Measurements from ENCODE around the gene OR10AG1. TPM values are rescaled to one million over a fixed set of nuclear protein-coding genes. Genes with fewer than 3 reads are reported as not detected.

Gene OR10AG1
- total RNA-seq, 1 donor from 2014 or later = not detected

DNA sequence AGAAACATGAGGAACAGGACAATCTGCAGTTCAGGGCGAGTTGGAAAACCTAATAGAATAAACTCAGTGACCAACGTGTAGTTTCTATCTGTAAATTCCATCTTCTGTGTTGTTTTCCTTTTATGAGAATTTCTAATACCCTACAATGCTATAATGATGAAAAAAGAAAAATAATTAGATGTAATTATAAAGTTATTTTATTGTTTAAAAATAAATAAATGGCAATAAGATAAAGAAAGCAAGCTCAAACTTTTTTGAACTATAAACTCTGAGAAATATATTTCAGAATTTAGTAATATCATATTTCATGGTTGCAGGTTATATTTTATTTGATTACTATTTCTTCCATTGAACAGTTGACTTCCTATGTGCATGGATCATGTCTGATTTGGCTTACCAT, 33.4 kb downstream of the OR10AG1 start, which contains the start of gene OR5I1:
Gene OR5I1 (minus strand): TSS at position 101 of the 400 bp plus-strand sequence. CDS start 0 bp downstream, at position 101.
- Mint-ChIP-seq H3K27ac (no peak within 1 kb of the TSS), H3K27me3 (no peaks in the 10 kb centered on the region), H3K4me1 (ENCODE audit: low read depth) (peaks cover 7% of the 10 kb centered on the region), H3K9me3 (ENCODE audit: low read depth) (peaks cover 9% of the 10 kb centered on the region), H3K36me3 (ENCODE audit: insufficient read depth) (no peaks in the 10 kb centered on the region), H3K4me3 (ENCODE audit: low read depth) (no peak within 1 kb of the TSS)
- TF ChIP-seq, protein P1, sequence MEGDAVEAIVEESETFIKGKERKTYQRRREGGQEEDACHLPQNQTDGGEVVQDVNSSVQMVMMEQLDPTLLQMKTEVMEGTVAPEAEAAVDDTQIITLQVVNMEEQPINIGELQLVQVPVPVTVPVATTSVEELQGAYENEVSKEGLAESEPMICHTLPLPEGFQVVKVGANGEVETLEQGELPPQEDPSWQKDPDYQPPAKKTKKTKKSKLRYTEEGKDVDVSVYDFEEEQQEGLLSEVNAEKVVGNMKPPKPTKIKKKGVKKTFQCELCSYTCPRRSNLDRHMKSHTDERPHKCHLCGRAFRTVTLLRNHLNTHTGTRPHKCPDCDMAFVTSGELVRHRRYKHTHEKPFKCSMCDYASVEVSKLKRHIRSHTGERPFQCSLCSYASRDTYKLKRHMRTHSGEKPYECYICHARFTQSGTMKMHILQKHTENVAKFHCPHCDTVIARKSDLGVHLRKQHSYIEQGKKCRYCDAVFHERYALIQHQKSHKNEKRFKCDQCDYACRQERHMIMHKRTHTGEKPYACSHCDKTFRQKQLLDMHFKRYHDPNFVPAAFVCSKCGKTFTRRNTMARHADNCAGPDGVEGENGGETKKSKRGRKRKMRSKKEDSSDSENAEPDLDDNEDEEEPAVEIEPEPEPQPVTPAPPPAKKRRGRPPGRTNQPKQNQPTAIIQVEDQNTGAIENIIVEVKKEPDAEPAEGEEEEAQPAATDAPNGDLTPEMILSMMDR (IDR thresholded peaks at IDR 0.05; ENCODE audit: unreplicated experiment) = no peak
- DNase-seq (ENCODE audit: low spot score, unreplicated experiment) = no peak

DNA sequence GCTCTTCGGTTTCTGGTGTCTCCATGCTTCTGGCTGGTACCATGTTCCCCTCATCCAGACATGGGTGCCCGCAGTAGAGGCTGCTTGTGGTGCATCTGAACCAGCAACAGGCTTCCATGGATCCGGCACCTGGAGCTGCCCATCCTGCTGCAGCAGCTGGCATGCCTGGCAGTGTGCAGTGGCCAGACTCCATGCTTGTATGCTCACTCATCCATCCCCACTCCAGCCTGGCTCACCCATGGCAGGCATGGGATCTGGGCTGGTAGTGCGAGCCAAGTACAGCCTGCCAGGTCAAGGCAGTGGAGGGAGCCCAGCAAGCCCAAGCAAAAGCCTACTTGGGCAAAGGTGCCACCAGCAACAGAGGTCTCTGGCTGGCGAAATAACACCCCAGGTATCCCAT, 49.2 kb downstream of the OR10AG1 start:
- Mint-ChIP-seq H3K36me3 (ENCODE audit: insufficient read depth) (no peaks in the 10 kb centered on the region), H3K9me3 (ENCODE audit: low read depth) (peaks cover 20% of the 10 kb centered on the region)

More for the DNA sequence above, 49.2 kb downstream of the OR10AG1 start:
- no peaks in the 10 kb centered on the region for H3K4me1 Mint-ChIP-seq (ENCODE audit: low read depth)
- TF ChIP-seq, protein P1 (IDR thresholded peaks at IDR 0.05; ENCODE audit: unreplicated experiment) = no peak
- no peak overlapping the region for H3K4me3 Mint-ChIP-seq (ENCODE audit: low read depth)
- no peaks in the 10 kb centered on the region for H3K27me3 Mint-ChIP-seq
- DNase-seq (ENCODE audit: low spot score, unreplicated experiment) = no peak
- H3K27ac Mint-ChIP-seq = no peak overlapping the region

Other genes with a start within 250 kb of the OR10AG1 start
- gene OR5D13, start 196.5 kb downstream of the OR10AG1 start, total RNA-seq = not detected in 2 replicates
- not detected in 2 replicates for gene OR5D14, start 174.4 kb downstream of the OR10AG1 start, total RNA-seq
- gene OR5L1, start 158.6 kb downstream of the OR10AG1 start, total RNA-seq = not detected in 2 replicates
- not detected in 2 replicates for gene OR5D18, start 150.3 kb downstream of the OR10AG1 start, total RNA-seq
- not detected in 2 replicates for gene OR5L2, start 142.7 kb downstream of the OR10AG1 start, total RNA-seq
- not detected in 2 replicates for gene OR5D16, start 131.2 kb downstream of the OR10AG1 start, total RNA-seq
- gene TRIM51, start 86.6 kb downstream of the OR10AG1 start, total RNA-seq = not detected in 2 replicates
- gene OR5W2, start 55.4 kb downstream of the OR10AG1 start, total RNA-seq = not detected in 2 replicates
- not detected in 2 replicates for gene OR5I1, start 33.5 kb downstream of the OR10AG1 start, total RNA-seq
- gene OR5F1, start 24.7 kb upstream of the OR10AG1 start, total RNA-seq = not detected in 2 replicates
- not detected in 2 replicates for gene OR5AS1, start 57.7 kb upstream of the OR10AG1 start, total RNA-seq
- not detected in 2 replicates for gene OR8I2, start 123.4 kb upstream of the OR10AG1 start, total RNA-seq
- not detected in 2 replicates for gene OR8H2, start 133.7 kb upstream of the OR10AG1 start, total RNA-seq
- not detected in 2 replicates for gene OR8H3, start 152.4 kb upstream of the OR10AG1 start, total RNA-seq
- gene OR8J3, start 170.3 kb upstream of the OR10AG1 start, total RNA-seq = not detected in 2 replicates
- not detected in 2 replicates for gene OR8K5, start 190.4 kb upstream of the OR10AG1 start, total RNA-seq
- not detected in 2 replicates for gene OR5J2, start 206.7 kb upstream of the OR10AG1 start, total RNA-seq